WI38 (cell line): Measurements from ENCODE around the gene ARSA.

Experiments used
- H3K4me3 ChIP-seq: 2 replicates; pipeline ENCODE4 v1.5.1; 2011; ENCODE audit warnings: low read depth, mild to moderate bottlenecking, control low read depth, low read length
- CTCF ChIP-seq: IDR thresholded peaks from 2 replicates; pipeline ENCODE4 v1.5.1; 2012; ENCODE audit warnings: low read depth, mild to moderate bottlenecking, control low read depth, low read length

ARSA gene

GRCh38 chr22:50577697-50577986 is 50.3 kb downstream of the ARSA start:
- TF ChIP-seq CTCF = no peak
- H3K4me3 ChIP-seq = no peak overlapping the region

GRCh38 chr22:50576806-50577696 is 50.9 kb downstream of the ARSA start:
- no peak overlapping the region for H3K4me3 ChIP-seq
- TF ChIP-seq CTCF = no peak

GRCh38 chr22:50576070-50576469 is 51.9 kb downstream of the ARSA start:
- no peak for TF ChIP-seq CTCF
- no peak overlapping the region for H3K4me3 ChIP-seq

GRCh38 chr22:50575426-50575941 is 52.5 kb downstream of the ARSA start:
- H3K4me3 ChIP-seq = no peak overlapping the region
- TF ChIP-seq CTCF = no peak
